ENCODE results near the gene WT1. TPM values are rescaled to one million over a fixed set of nuclear protein-coding genes. Genes with fewer than 3 reads are reported as not detected.

Gene WT1
- total and polyA plus RNA-seq, 10 of the 15 experiments (the other 5 are each of a cell fraction or from before 2014, with no cell fraction given), result 0.07 to 0.37 (median 0.08) TPM; not detected in 7

- Histone ChIP-seq H2AFZ (ENCODE audit: control insufficient read depth, low read depth, low read length) (no peak overlapping the region), H3K4me1 (ENCODE audit: control insufficient read depth, insufficient read depth, low read length) (no peaks in the 10 kb centered on the region), H3K9me3 (replicated peaks; ENCODE audit: control insufficient read depth, insufficient read depth, low read length) (no peaks in the 10 kb centered on the region; the same call in 2 of the 3 replicates), H4K20me1 (ENCODE audit: control insufficient read depth, insufficient read depth) (no peaks in the 10 kb centered on the region), H3K9ac (ENCODE audit: control insufficient read depth, insufficient read depth, low read length) (no peak overlapping the region), H3K27me3 (replicated peaks in 1 of 2; ENCODE audit: control insufficient read depth in 2 of 2, insufficient read depth in 2 of 2, low read length in 1 of 2) (peaks cover 18 to 20% of the 10 kb centered on the region in 2 experiments), H3K4me3 (no peak overlapping the region), H3K27ac (ENCODE audit: control insufficient read depth, insufficient read depth) (no peak overlapping the region), H3K36me3 (ENCODE audit: control insufficient read depth in 2 of 2, insufficient read depth in 2 of 2, low read length in 1 of 2) (no peaks in the 10 kb centered on the region), H3K79me2 (ENCODE audit: control insufficient read depth, insufficient read depth, low read length) (no peaks in the 10 kb centered on the region), H3K4me2 (ENCODE audit: control insufficient read depth, insufficient read depth) (no peak overlapping the region)
- CTCF ChIA-PET, result no interaction called here
- WGBS (ENCODE audit: insufficient coverage, insufficient replicate concordance, low lambda C conversion rate, missing lambda C conversion rate), result 29% methylated on average over 16 of the region's 16 CpGs
- FAIRE-seq (no peak), ATAC-seq (no peak), DNase-seq (ENCODE audit: low read depth, low spot score) (no peak)
- in situ Hi-C loops (cut with MboI), result no loop called here
- intact Hi-C loops (cut with micrococcal nuclease; ENCODE audit: unreplicated experiment), result no loop called here
- BruUV-seq (replicated peaks), result no TSS peak
- POLR2A ChIA-PET, result no interaction called here
- SMC1A ChIA-PET (ENCODE audit: uncharacterized antibody, unreplicated experiment), result no interaction called here
- RAD21 ChIA-PET (ENCODE audit: unreplicated experiment), result no interaction called here
- TF ChIP-seq CREB1 (IDR thresholded peaks at IDR 0.05; ENCODE audit: low read depth), result no peak
- no peak for TF ChIP-seq SMARCA5 (IDR thresholded peaks at IDR 0.05)
These were observed 3.1 kb upstream of the WT1 start for GRCh38 chr11:32438346-32438865.

GRCh38 chr11:32437495-32438345, 2.4 kb upstream of the WT1 start:
- POLR2A ChIA-PET, result no interaction called here
- H3K4me1 ChIP-seq (ENCODE audit: control insufficient read depth, insufficient read depth, low read length), result no peaks in the 10 kb centered on the region
- ATAC-seq (no peak), DNase-seq (ENCODE audit: low read depth, low spot score) (no peak), FAIRE-seq (no peak)
- H3K36me3 ChIP-seq (ENCODE audit: control insufficient read depth in 2 of 2, insufficient read depth in 2 of 2, low read length in 1 of 2), result no peaks in the 10 kb centered on the region
- H4K20me1 ChIP-seq (ENCODE audit: control insufficient read depth, insufficient read depth), result no peaks in the 10 kb centered on the region
- H3K27me3 ChIP-seq (replicated peaks in 1 of 2; ENCODE audit: control insufficient read depth in 2 of 2, insufficient read depth in 2 of 2, low read length in 1 of 2), result peaks cover 18 to 27% of the 10 kb centered on the region in 2 experiments
- H3K4me2 ChIP-seq (ENCODE audit: control insufficient read depth, insufficient read depth), result no peak overlapping the region
- no TSS peak for BruUV-seq (replicated peaks)
- SMC1A ChIA-PET (ENCODE audit: uncharacterized antibody, unreplicated experiment), result no interaction called here
- no peaks in the 10 kb centered on the region for H3K79me2 ChIP-seq (ENCODE audit: control insufficient read depth, insufficient read depth, low read length)
- H2AFZ ChIP-seq (ENCODE audit: control insufficient read depth, low read depth, low read length), result no peak overlapping the region
- H3K4me3 ChIP-seq, result no peak overlapping the region
- intact Hi-C loops (cut with micrococcal nuclease; ENCODE audit: unreplicated experiment), result no loop called here
- 19% methylated on average over 42 of the region's 42 CpGs for WGBS (ENCODE audit: insufficient coverage, insufficient replicate concordance, low lambda C conversion rate, missing lambda C conversion rate)
- in situ Hi-C loops (cut with MboI), result no loop called here
- H3K9me3 ChIP-seq (replicated peaks; ENCODE audit: control insufficient read depth, insufficient read depth, low read length), result no peaks in the 10 kb centered on the region; the same call in 2 of the 3 replicates
- RAD21 ChIA-PET (ENCODE audit: unreplicated experiment), result no interaction called here
- no peak overlapping the region for H3K9ac ChIP-seq (ENCODE audit: control insufficient read depth, insufficient read depth, low read length)
- H3K27ac ChIP-seq (ENCODE audit: control insufficient read depth, insufficient read depth), result no peak overlapping the region
- CTCF ChIA-PET, result no interaction called here
- TF ChIP-seq RCOR1 (conservative IDR thresholded peaks at IDR 0.05; ENCODE audit: low read depth, low read length), result no peak
- TF ChIP-seq CHD2 (IDR thresholded peaks at IDR 0.05; ENCODE audit: borderline replicate concordance, low read depth, low read length), result no peak
- TF ChIP-seq NRF1 (conservative IDR thresholded peaks at IDR 0.05; ENCODE audit: low read depth, low read length), result no peak
- TF ChIP-seq, protein P1, sequence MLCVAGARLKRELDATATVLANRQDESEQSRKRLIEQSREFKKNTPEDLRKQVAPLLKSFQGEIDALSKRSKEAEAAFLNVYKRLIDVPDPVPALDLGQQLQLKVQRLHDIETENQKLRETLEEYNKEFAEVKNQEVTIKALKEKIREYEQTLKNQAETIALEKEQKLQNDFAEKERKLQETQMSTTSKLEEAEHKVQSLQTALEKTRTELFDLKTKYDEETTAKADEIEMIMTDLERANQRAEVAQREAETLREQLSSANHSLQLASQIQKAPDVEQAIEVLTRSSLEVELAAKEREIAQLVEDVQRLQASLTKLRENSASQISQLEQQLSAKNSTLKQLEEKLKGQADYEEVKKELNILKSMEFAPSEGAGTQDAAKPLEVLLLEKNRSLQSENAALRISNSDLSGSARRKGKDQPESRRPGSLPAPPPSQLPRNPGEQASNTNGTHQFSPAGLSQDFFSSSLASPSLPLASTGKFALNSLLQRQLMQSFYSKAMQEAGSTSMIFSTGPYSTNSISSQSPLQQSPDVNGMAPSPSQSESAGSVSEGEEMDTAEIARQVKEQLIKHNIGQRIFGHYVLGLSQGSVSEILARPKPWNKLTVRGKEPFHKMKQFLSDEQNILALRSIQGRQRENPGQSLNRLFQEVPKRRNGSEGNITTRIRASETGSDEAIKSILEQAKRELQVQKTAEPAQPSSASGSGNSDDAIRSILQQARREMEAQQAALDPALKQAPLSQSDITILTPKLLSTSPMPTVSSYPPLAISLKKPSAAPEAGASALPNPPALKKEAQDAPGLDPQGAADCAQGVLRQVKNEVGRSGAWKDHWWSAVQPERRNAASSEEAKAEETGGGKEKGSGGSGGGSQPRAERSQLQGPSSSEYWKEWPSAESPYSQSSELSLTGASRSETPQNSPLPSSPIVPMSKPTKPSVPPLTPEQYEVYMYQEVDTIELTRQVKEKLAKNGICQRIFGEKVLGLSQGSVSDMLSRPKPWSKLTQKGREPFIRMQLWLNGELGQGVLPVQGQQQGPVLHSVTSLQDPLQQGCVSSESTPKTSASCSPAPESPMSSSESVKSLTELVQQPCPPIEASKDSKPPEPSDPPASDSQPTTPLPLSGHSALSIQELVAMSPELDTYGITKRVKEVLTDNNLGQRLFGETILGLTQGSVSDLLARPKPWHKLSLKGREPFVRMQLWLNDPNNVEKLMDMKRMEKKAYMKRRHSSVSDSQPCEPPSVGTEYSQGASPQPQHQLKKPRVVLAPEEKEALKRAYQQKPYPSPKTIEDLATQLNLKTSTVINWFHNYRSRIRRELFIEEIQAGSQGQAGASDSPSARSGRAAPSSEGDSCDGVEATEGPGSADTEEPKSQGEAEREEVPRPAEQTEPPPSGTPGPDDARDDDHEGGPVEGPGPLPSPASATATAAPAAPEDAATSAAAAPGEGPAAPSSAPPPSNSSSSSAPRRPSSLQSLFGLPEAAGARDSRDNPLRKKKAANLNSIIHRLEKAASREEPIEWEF (IDR thresholded peaks at IDR 0.05; ENCODE audit: insufficient replicate concordance, low read depth, low read length), result no peak
- no peak for TF ChIP-seq RUNX3 (IDR thresholded peaks at IDR 0.05; ENCODE audit: low read length)
- TF ChIP-seq PAX5 (IDR thresholded peaks at IDR 0.05; ENCODE audit: borderline replicate concordance, low read depth, low read length), result no peak
- TF ChIP-seq BCL11A (IDR thresholded peaks at IDR 0.05; ENCODE audit: low read depth, low read length), result no peak
- no peak for TF ChIP-seq TBL1XR1 (IDR thresholded peaks at IDR 0.05; ENCODE audit: low read depth, low read length)
- no peak for TF ChIP-seq TAF1 (IDR thresholded peaks at IDR 0.05; ENCODE audit: borderline replicate concordance, low read depth, low read length)

Measured in GM12878 (cell line).